WTC11 (cell line): Measurements from ENCODE around the gene YPEL1.

Source experiments
- CTCF ChIP-seq: fragments of 200-600 bp; IDR thresholded peaks from 2 replicates; pipeline ENCODE4 v1.8.0; 2022; ENCODE audit warnings: antibody characterized with exemption
- GTF2I ChIP-seq: fragments of 250-450 bp; sonication (Bioruptor Pico); conservative IDR thresholded peaks from 2 replicates; pipeline ENCODE4 v1.4.0; 2021; ENCODE audit warnings: mild to moderate bottlenecking
- NFYB ChIP-seq: sonication (generic); formaldehyde crosslinking; conservative IDR thresholded peaks from 2 replicates; pipeline ENCODE4 v1.8.0; 2022; ENCODE audit warnings: low read depth, missing genetic modification reagents
- ZNF121 ChIP-seq: sonication (generic); formaldehyde crosslinking; IDR thresholded peaks from 2 replicates; pipeline ENCODE4 v1.8.0; 2023; ENCODE audit warnings: missing genetic modification reagents
- ZNF263 ChIP-seq: sonication (generic); formaldehyde crosslinking; IDR thresholded peaks from 2 replicates; pipeline ENCODE4 v1.8.1; 2022; ENCODE audit warnings: low read depth, mild to moderate bottlenecking, moderate library complexity, missing genetic modification reagents
- TF ChIP-seq, protein P1 (sequence below): sonication (generic); formaldehyde crosslinking; conservative IDR thresholded peaks from 2 replicates; pipeline ENCODE4 v1.8.1; 2022; ENCODE audit warnings: mild to moderate bottlenecking, missing genetic modification reagents

- no peak for TF ChIP-seq GTF2I (CRISPR knock-in tag)
- TF ChIP-seq NFYB (CRISPR knock-in tag) = no peak
- no peak for TF ChIP-seq ZNF263 (CRISPR knock-in tag)
- no peak for TF ChIP-seq CTCF
- TF ChIP-seq, protein P1, sequence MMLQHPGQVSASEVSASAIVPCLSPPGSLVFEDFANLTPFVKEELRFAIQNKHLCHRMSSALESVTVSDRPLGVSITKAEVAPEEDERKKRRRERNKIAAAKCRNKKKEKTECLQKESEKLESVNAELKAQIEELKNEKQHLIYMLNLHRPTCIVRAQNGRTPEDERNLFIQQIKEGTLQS (CRISPR knock-in tag) = no peak
- TF ChIP-seq ZNF121 (CRISPR knock-in tag) = no peak
Observed at GRCh38 chr22:21727159-21727558, 8.4 kb downstream of the YPEL1 start.
